H1 (cell line): ENCODE results near the gene SAFB. TPM values are rescaled to one million over a fixed set of nuclear protein-coding genes. Genes with fewer than 3 reads are reported as not detected.

Experiments
- CHD7 ChIP-seq: fragments of 300-600 bp; sonication (generic); IDR thresholded peaks from 2 replicates; pipeline ENCODE4 v1.7.1; 2012; ENCODE audit warnings: low read length, moderate library complexity, mild to moderate bottlenecking, inconsistent platforms; ENCODE audit not compliant: insufficient replicate concordance
- KDM5A ChIP-seq: fragments of 200-600 bp; IDR thresholded peaks from 2 replicates; pipeline ENCODE4 v1.7.1; 2012; ENCODE audit warnings: mild to moderate bottlenecking, low read length, inconsistent platforms, mixed read lengths
- polyA plus RNA-seq, 7 experiments: library from polyadenylated mRNA; depleted of rRNA in 3 of 7; stranded (reverse) in 5 of 7; unstranded in 2 of 7; fragments of >200 nt in 5 of 7; fragments of 200-250 nt in 2 of 7; gene quantifications; 1 replicate in 5 of 7; 2 replicates in 1 of 7; 4 replicates in 1 of 7; pipeline versions ENCODE4 v1.2.1 to v1.2.3, GENCODE V29; 2011 to 2013; ENCODE audit warnings: missing spikeins in 2 of 7, mixed read lengths in 2 of 7
- total RNA-seq: library from RNA; stranded (reverse); fragmentation: NEBNext Ultra II Directional; extraction: Animal tissue kit (Norgen Biotek cat#: 25700); gene quantifications from 2 replicates; pipeline ENCODE4 v1.2.1, GENCODE V29; 2021

The SAFB gene
- total and polyA plus RNA-seq, 2 of the 8 experiments (the other 6 are each of a cell fraction or from before 2014, with no cell fraction given): 27.0 to 110 TPM

DNA sequence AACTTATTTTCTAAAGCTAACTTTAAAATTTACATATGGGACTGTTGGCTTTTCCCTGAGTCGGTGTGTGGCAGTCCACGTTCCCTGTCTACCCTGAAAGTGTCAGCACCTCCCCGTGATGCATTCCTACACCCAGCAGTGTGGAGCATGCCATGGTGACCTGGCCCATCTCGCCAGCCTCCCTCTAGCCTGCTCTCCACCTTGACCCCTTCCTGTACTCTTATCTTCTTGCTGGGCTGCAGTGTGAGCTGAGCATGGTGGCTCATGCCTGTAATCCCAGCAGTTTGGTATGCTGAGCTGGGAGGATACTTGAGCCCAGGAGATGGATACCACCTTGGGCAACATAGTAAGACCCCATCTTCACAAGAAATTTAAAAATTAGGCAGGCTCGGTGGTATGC is 32.0 kb downstream of the SAFB start (continued):
- no peak for TF ChIP-seq CHD7
- no peak for TF ChIP-seq KDM5A
